Aorta (tissue), 5 donors: ENCODE results near the gene HSFX3. TPM values are rescaled to one million over a fixed set of nuclear protein-coding genes. Genes with fewer than 3 reads are reported as not detected.
"Not testable (repeated sequence)": the region's sequence is repeated elsewhere in the genome, so short reads cannot be mapped to it uniquely, and the experiment has no call there.

Source experiments
- ATAC-seq: fragments of 200-7000 bp; cut with Tn5 transposase; one replicate; pipeline ENCODE4 v1.9.1; 2022; ENCODE audit warnings: moderate library complexity; ENCODE audit not compliant: low FRiP score
- DNase-seq, 2 donors: peaks; one replicate each; pipeline ENCODE4 v3.0.0-alpha.2; 2020
- H3K27ac ChIP-seq, 2 donors: one replicate each; pipeline ENCODE4 v1.5.1; 2013; ENCODE audit warnings: low read length in 2 of 2, mild to moderate bottlenecking in 2 of 2, moderate library complexity in 2 of 2, control low read depth in 1 of 2, inconsistent platforms in 1 of 2, low read depth in 1 of 2
- H3K27me3 ChIP-seq, 2 donors: one replicate each; pipeline ENCODE4 v1.6.1; 2013; ENCODE audit warnings: control low read depth in 1 of 2, low read length in 1 of 2, mild to moderate bottlenecking in 1 of 2, moderate library complexity in 1 of 2; ENCODE audit not compliant: insufficient read depth in 2 of 2, control insufficient read depth in 1 of 2
- H3K36me3 ChIP-seq, 2 donors: one replicate each; pipeline ENCODE4 v1.6.1; 2013; ENCODE audit warnings: control low read depth in 1 of 2, low read length in 1 of 2, mild to moderate bottlenecking in 1 of 2; ENCODE audit not compliant: insufficient read depth in 2 of 2, control insufficient read depth in 1 of 2
- H3K4me1 ChIP-seq, 2 donors: one replicate each; pipeline ENCODE4 v1.6.1; 2013; ENCODE audit warnings: low read length in 2 of 2, control low read depth in 1 of 2, mild to moderate bottlenecking in 1 of 2, moderate library complexity in 1 of 2; ENCODE audit not compliant: insufficient read depth in 2 of 2, control insufficient read depth in 1 of 2
- H3K4me3 ChIP-seq, 2 donors: one replicate each; pipeline ENCODE4 v1.5.1; 2013; ENCODE audit warnings: low read length in 2 of 2, control low read depth in 1 of 2, mild to moderate bottlenecking in 1 of 2
- H3K9me3 ChIP-seq: one replicate; pipeline ENCODE4 v1.6.1; 2013; ENCODE audit warnings: mild to moderate bottlenecking, low read length; ENCODE audit not compliant: control insufficient read depth
- WGBS, 2 donors: extraction: QIAGEN DNeasy Blood & Tissue Kit; methylation state at CpG; one replicate each; pipeline ENCODE4 v1.1.7; 2013; 5-methylcytosine and 5-hydroxymethylcytosine counted together
- intact Hi-C, 2 donors: fragments of 100-400 bp; cut with DNase I; formaldehyde crosslinking; loops; one replicate each; pipeline versions ENCODE4 v1.14.2 to v1.15.0; 2022
- polyA plus RNA-seq, 2 donors: library from polyadenylated mRNA; stranded (reverse); fragments of 200-250 nt; gene quantifications; one replicate each; pipeline ENCODE4 v1.2.3, GENCODE V29; 2013
- total RNA-seq, 2 donors: library from RNA; stranded (reverse); fragmentation: NEBNext Ultra II Directional; extraction: Animal tissue kit (Norgen Biotek cat#: 25700); gene quantifications; one replicate each; pipeline ENCODE4 v1.2.1, GENCODE V29; 2021
- donor health status: healthy with polysubstance abuse.
- donor health status: Bipolar disorder and iron deficiency.
- donor health status: DM: no; HTN: no; CAD: no.
- donor health status: DM: no; HTN: no; CAD: no.
- donor health status: DM: yes; HTN: yes; CAD: no.

HSFX3 gene
- total and polyA plus RNA-seq, 4 donors = 0.38 TPM; not detected in 3

DNA sequence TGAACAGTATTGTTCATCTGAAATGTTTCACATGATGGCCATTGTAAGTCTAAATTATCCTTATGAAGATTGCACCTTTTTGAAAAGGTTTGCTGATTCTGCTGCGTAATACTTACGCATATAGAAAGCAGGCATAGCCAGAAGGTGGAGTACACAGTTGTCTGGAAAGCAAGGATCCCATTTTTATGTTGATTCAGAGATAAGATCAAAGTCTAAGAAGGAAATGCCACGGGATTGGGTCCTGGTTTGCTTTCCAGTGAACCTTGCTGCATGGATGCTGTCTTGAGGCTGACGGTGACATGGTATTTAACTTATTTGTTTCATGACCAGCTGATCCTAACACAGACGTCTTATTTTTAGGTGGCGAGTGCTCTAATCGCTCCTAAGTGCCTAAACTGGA is 22.0 kb upstream of the HSFX3 start:
- no peaks in the 10 kb centered on the region for H3K36me3 ChIP-seq
- 66 to 91% methylated on average over 7 of the region's 7 CpGs for WGBS, 2 donors
- intact Hi-C loops = no loop called here
- H3K9me3 ChIP-seq = no peaks in the 10 kb centered on the region
- H3K4me1 ChIP-seq = no peaks in the 10 kb centered on the region
- ATAC-seq (no peak), DNase-seq (no peak)
- H3K27me3 ChIP-seq = no peaks in the 10 kb centered on the region
- H3K4me3 ChIP-seq = no peak overlapping the region
- no peak overlapping the region for H3K27ac ChIP-seq

DNA sequence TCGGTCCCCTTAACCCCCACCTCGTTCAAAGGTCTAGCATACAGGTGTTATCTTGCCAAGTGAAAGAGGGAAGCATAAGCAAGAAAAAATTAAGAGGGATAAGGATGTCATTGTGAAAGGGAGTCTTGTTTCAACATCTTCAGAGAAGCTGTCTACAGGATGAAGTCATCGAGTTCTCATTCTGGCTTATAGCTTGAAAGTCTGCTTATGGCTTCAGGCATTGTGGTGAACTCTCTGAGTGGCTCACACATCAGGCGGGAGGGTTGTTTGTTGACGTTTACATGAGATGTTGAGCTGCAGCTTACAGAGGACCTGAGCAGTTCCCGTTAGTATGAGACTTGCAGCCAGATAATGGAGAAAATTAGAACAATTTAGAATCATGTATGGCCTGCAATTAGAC is 20.9 kb upstream of the HSFX3 start:
- ATAC-seq (no peak), DNase-seq (no peak)
- 66 to 78% methylated on average over 6 of the region's 6 CpGs for WGBS, 2 donors
- intact Hi-C loops = no loop called here
- Histone ChIP-seq H3K36me3 (no peaks in the 10 kb centered on the region), H3K27me3 (no peaks in the 10 kb centered on the region), H3K4me1 (no peaks in the 10 kb centered on the region), H3K9me3 (no peaks in the 10 kb centered on the region), H3K27ac (no peak overlapping the region), H3K4me3 (no peak overlapping the region)

DNA sequence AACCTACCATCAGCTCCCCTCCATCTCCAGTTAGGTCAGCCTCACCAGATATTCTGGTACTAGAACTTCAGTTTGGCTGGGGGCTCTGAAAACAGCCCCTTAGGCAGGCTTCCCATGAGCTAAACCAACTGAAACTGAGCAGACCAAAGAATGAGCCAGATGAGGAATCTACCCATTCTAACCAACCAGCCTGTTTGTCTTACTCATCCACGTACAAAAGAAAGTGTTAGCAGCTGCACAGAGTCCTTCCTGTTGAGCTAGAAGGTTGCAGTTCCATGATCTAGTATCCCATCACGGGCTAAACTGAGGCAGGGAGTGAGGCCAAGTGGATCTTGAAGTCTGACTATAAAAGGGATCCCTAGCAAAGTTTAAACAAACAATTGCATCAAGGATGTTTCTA is 20.0 kb upstream of the HSFX3 start:
- intact Hi-C loops = loop anchor here (10.0 kb wide), 2 partner anchors 55 to 65 kb away; partner anchors contain the start of gene TMEM185A (in 1 of the 2)
- no peak for ATAC-seq
- WGBS, 2 donors = 17 to 24% methylated on average over 2 of the region's 2 CpGs

DNA sequence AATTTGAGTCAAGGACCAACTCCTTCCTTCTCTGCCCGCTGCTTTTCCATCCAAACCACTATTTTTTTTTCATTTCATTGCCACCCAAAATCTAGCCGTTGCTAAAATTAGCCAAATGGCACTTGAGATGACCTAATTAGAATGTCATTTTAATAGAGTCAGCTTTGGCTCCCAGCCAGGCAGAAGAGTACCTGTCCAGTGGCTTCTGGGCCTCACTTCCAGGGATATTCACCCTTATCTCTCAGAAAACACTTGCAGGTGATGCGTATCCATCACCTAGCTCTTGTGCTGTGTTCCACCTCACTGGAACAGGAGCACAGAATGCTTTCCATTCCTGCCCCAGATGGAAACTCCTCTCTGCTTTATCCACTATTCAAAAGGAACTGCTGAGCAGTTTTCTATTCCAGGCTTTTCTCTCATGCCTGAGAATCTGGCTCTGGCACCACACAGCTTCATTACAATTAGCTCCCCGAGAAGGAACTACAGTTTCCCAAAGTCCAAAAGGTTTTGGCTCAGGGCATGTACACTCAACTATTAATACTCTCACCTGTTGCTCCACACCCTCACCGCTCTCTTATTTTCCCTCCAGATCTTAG is 19.1 kb upstream of the HSFX3 start:
- no peaks in the 10 kb centered on the region for H3K4me1 ChIP-seq
- WGBS, 2 donors = 28 to 32% methylated on average over 5 of the region's 5 CpGs
- H3K4me3 ChIP-seq = no peak overlapping the region
- DNase-seq = no peak
- intact Hi-C loops = loop anchor here (10.0 kb wide), 2 partner anchors 56 to 66 kb away; partner anchors contain the start of gene TMEM185A (in 1 of the 2)
- H3K27me3 ChIP-seq = no peaks in the 10 kb centered on the region
- H3K9me3 ChIP-seq = no peaks in the 10 kb centered on the region
- H3K27ac ChIP-seq = no peak overlapping the region
- ATAC-seq = no peak
- no peaks in the 10 kb centered on the region for H3K36me3 ChIP-seq

More for the DNA sequence above, 20.0 kb upstream of the HSFX3 start:
- H3K4me3 ChIP-seq = no peak overlapping the region
- no peaks in the 10 kb centered on the region for H3K4me1 ChIP-seq
- H3K27ac ChIP-seq = no peak overlapping the region
- H3K9me3 ChIP-seq = no peaks in the 10 kb centered on the region
- no peaks in the 10 kb centered on the region for H3K36me3 ChIP-seq
- DNase-seq = no peak
- no peaks in the 10 kb centered on the region for H3K27me3 ChIP-seq

DNA sequence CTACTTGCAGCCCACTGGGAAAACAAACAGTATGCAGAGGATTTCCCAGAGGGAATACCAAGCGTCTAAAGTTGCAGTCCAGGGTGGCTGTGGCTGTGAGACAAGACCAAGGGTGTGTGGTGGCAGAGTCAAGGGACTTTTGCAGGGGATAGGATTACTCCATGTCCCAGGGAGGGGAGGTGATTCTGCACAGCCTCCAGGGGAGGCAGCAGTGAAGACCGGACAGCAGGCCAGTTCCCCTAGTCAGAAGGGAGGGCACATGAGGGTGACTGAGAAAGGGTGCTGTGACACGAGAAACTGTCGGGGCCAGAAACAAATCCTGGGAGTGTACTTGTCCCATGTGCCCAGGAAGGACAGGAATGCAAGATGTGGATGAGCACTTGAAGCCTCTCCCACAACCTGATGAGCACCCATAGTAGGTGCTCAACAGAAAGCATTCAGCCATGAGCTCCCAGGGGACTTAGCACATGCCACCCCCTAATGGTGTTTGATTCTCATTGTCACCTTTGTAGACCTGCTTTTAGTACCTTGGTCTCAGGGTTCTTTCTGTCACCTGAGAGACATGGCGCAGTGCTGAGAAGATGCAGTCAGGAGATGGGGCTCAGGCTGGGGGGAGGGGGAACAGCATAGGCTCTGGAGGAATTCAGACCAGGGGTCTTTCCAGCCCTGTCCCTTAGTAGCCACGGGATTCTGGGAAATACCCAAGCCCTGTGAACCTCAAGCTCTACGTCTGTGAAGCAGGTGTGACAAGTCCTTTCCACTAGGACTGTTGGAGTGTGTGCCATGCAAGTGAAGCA is 18.1 kb upstream of the HSFX3 start:
- ATAC-seq = no peak
- intact Hi-C loops = loop anchor here (10.0 kb wide), 2 partner anchors 57 to 67 kb away; partner anchors contain the start of gene TMEM185A (in 1 of the 2)
- no peaks in the 10 kb centered on the region for H3K36me3 ChIP-seq
- no peaks in the 10 kb centered on the region for H3K4me1 ChIP-seq
- H3K4me3 ChIP-seq = no peak overlapping the region
- no peak for DNase-seq
- 57 to 72% methylated on average over 7 of the region's 7 CpGs for WGBS, 2 donors
- H3K27me3 ChIP-seq = no peaks in the 10 kb centered on the region
- H3K27ac ChIP-seq = peak overlapping the region in 1 of 2 donors; percentile 28
- H3K9me3 ChIP-seq = no peaks in the 10 kb centered on the region

DNA sequence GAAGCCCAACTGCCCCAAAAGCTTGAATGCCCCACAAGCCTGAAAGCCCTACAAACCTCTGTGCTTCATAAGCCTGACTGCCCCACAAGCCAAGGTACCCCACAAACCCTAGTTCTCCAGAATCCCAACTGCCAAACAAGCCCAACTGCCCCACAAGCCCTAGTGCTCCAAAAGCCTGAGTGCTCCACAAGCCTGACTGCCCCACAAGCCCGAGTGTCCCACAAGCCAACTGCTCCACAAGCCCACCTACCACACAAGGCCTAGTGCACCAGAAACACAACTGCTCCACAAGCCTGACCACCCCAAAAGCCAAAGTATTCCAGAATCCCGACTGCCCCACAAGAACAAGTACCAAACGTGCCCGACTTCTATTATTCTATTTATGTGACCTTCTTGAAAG is 13.6 kb upstream of the HSFX3 start:
- H3K27ac ChIP-seq = no peak overlapping the region
- H3K36me3 ChIP-seq = no peaks in the 10 kb centered on the region
- no peak overlapping the region for H3K4me3 ChIP-seq
- intact Hi-C loops = loop anchor here (10.0 kb wide), 2 partner anchors 61 to 71 kb away; partner anchors contain the start of gene TMEM185A (in 1 of the 2)
- ATAC-seq = no peak
- peak in 1 of 2 donors; percentile 61 for DNase-seq
- WGBS, 2 donors = 80 to 94% methylated on average over 4 of the region's 4 CpGs
- no peaks in the 10 kb centered on the region for H3K27me3 ChIP-seq
- no peaks in the 10 kb centered on the region for H3K9me3 ChIP-seq
- no peaks in the 10 kb centered on the region for H3K4me1 ChIP-seq

DNA sequence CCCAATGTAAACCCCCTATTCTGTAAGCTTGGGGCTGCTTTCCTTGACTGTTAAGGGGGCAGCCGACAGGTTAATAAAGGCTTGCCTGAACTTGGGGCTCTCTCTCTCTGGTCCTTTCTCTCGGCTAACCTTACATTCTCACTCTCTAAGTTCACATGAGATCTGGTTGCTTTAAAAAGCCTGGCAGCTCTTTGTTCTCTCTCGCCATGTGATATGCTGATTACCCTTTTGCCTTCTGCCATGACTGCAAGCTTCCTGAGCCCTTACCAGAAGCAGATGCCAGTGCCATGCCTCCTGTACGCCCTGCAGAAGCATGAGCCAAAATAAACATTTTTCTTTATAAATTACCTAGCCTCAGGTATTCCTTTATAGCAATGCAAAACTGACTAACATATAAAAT is 5.5 kb upstream of the HSFX3 start:
- H3K4me3 ChIP-seq, DNase-seq, intact Hi-C loops, H3K27me3 ChIP-seq, H3K9me3 ChIP-seq, H3K27ac ChIP-seq, ATAC-seq, H3K4me1 ChIP-seq, H3K36me3 ChIP-seq: not testable (repeated sequence)
- no CpG with 5 or more reads among the region's 4 CpGs for WGBS, 2 donors

DNA sequence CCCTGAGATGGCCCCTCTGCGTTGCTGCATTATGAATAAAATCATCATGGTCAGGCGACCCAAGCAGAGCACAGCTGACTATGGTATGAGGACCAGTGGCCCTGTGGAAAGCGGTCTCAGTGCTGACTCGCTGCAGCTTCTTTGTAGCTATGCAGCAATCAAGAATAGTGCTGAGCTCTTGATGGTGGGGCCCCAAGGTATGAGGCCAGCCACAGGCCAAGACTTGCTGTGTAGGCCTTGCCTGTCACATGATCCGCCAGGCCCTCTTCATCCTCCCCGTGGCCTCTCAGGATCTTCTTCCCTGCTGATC is 2.2 kb upstream of the HSFX3 start:
- H3K36me3 ChIP-seq, H3K4me3 ChIP-seq, H3K9me3 ChIP-seq, H3K4me1 ChIP-seq, ATAC-seq, H3K27ac ChIP-seq, intact Hi-C loops, DNase-seq, H3K27me3 ChIP-seq: not testable (repeated sequence)
- 80 to 91% methylated on average over 1 to 2 of the region's 6 CpGs for whole genome bisulfite sequencing, 2 donors
